BJ (cell line): ENCODE measurements around the gene CDH12. TPM values are rescaled to one million over a fixed set of nuclear protein-coding genes. Genes with fewer than 3 reads are reported as not detected.

Experiments
- CTCF ChIA-PET: fragments of 350-600 bp; formaldehyde crosslinking; extraction: SDS; loops from one replicate; lab custom pipeline; 2021; ENCODE audit warnings: antibody characterized with exemption, inconsistent platforms; lab: Yijun Ruan, JAX
- POLR2A ChIA-PET: fragments of 300-600 bp; sonication (Branson Sonifier 250); formaldehyde crosslinking; extraction: SDS; loops from one replicate; lab custom pipeline; 2021; ENCODE audit warnings: antibody characterized with exemption; lab: Charles Lee
- DNase-seq: peaks from one replicate; pipeline ENCODE4 v3.0.0-alpha.2; 2011; ENCODE audit warnings: low read depth
- H3K27me3 ChIP-seq: 2 replicates; pipeline ENCODE4 v1.6.0; 2011; ENCODE audit warnings: low read length; ENCODE audit not compliant: control insufficient read depth, insufficient read depth
- H3K36me3 ChIP-seq: 2 replicates; pipeline ENCODE4 v1.5.1; 2011; ENCODE audit warnings: low read length; ENCODE audit not compliant: control insufficient read depth, insufficient read depth
- H3K4me3 ChIP-seq: 2 replicates; pipeline ENCODE4 v1.5.1; 2011; ENCODE audit warnings: low read depth, mild to moderate bottlenecking, control low read depth, low read length
- polyA plus RNA-seq: library from polyadenylated mRNA; depleted of rRNA; stranded (reverse); fragments of >200 nt; gene quantifications from 2 replicates; pipeline ENCODE4 v1.2.3, GENCODE V29; 2011
- TF ChIP-seq, protein P1 (sequence below): IDR thresholded peaks from 2 replicates; pipeline ENCODE4 v1.5.1; 2011; ENCODE audit warnings: low read depth, mild to moderate bottlenecking, control low read depth, inconsistent platforms, low read length, moderate library complexity; ENCODE audit not compliant: insufficient read depth

The CDH12 gene
- polyA plus RNA-seq, 1 experiment = not detected

- ChIA-PET POLR2A (no interaction called here), CTCF (no interaction called here)
- H3K27me3 ChIP-seq = no peaks in the 10 kb centered on the region
- DNase-seq = no peak
- H3K4me3 ChIP-seq = no peak overlapping the region
- TF ChIP-seq, protein P1, sequence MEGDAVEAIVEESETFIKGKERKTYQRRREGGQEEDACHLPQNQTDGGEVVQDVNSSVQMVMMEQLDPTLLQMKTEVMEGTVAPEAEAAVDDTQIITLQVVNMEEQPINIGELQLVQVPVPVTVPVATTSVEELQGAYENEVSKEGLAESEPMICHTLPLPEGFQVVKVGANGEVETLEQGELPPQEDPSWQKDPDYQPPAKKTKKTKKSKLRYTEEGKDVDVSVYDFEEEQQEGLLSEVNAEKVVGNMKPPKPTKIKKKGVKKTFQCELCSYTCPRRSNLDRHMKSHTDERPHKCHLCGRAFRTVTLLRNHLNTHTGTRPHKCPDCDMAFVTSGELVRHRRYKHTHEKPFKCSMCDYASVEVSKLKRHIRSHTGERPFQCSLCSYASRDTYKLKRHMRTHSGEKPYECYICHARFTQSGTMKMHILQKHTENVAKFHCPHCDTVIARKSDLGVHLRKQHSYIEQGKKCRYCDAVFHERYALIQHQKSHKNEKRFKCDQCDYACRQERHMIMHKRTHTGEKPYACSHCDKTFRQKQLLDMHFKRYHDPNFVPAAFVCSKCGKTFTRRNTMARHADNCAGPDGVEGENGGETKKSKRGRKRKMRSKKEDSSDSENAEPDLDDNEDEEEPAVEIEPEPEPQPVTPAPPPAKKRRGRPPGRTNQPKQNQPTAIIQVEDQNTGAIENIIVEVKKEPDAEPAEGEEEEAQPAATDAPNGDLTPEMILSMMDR = no peak
- H3K36me3 ChIP-seq = no peaks in the 10 kb centered on the region
These were observed 146.2 kb downstream of the CDH12 start for GRCh38 chr5:22706901-22707300.

DNA sequence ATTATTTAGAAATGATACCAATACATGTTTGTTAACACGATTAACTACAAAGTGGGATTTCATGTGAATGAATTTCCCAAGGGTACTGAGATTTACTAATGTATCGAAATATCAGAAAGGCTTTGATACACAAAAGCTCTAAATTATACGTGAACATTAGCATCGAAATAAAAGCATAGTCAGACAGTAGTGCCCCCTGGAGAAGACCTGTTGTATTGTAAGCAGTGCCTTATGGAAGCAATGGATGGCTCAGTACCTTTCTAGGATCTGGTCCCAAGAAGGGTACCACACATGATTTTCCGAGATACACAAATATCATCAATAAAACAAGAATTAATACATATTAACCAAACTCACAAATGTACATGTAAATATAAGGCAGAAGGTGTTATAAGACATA, 153.8 kb downstream of the CDH12 start:
- Histone ChIP-seq H3K27me3 (no peaks in the 10 kb centered on the region), H3K36me3 (no peaks in the 10 kb centered on the region), H3K4me3 (no peak overlapping the region)
- no peak for DNase-seq
- ChIA-PET POLR2A (no interaction called here), CTCF (no interaction called here)
- TF ChIP-seq, protein P1 = no peak

DNA sequence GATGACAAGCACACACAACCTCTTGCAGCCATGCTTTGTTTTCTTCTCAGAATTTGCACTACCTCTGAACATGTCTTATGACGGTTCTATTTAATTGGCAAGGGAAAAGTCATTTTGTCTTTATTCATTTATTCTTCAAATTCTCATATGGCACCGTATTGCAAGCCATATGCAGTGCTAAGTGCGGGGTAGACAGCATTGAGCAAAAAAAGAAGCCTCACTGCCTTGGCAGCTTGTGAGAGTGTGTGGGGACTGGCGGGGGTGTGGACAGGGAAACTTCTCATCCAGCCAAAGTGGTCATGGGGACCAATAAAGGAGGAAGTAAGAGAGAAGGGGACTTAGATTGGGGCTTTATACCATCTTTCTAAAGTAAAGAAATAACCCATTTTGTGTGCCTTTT, 160.0 kb downstream of the CDH12 start:
- no peak for DNase-seq
- Histone ChIP-seq H3K27me3 (no peaks in the 10 kb centered on the region), H3K36me3 (no peaks in the 10 kb centered on the region), H3K4me3 (no peak overlapping the region)
- CTCF ChIA-PET = no interaction called here
- TF ChIP-seq, protein P1 = no peak
- POLR2A ChIA-PET = no interaction called here

DNA sequence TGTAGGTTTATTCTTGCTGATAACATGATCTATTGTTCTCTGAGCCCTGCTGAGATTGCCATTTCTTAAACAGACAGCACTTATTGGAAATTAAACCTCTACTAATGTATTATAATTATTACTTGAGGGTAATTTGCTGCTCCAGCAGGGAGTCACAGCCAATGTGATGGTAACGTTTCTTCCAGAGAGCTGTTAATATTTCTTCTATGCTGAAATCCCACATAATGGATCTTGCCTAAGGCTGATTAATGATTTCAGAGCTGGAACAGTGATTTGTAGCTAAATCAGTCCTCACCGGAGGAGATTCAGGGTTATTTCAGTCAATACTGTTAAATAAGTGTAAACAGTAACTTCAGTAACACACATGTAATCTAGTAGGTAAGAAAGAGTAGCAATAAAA, 170.1 kb downstream of the CDH12 start:
- Histone ChIP-seq H3K4me3 (no peak overlapping the region), H3K27me3 (no peaks in the 10 kb centered on the region), H3K36me3 (no peaks in the 10 kb centered on the region)
- ChIA-PET CTCF (no interaction called here), POLR2A (no interaction called here)
- TF ChIP-seq, protein P1 = no peak
- DNase-seq = no peak

DNA sequence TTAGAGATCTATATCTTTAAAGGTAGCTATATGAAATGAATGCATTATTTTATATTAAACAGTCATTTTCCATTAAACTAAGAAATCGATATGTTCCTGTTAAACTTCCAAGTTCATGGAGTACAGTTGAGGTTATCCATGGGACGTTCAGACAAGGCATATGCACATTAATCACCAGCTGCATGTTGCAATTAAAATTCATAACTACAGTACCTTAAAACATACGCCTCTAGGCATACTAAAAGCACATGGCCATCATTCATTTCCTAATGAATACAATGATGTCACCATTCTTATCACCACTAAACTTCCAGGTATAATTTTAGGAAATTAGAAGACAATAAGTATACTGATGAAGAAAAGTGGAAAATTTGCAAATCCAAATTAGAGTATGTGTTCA, 174.3 kb downstream of the CDH12 start:
- no peak for DNase-seq
- Histone ChIP-seq H3K4me3 (no peak overlapping the region), H3K27me3 (no peaks in the 10 kb centered on the region), H3K36me3 (no peaks in the 10 kb centered on the region)
- TF ChIP-seq, protein P1 = no peak
- POLR2A ChIA-PET = no interaction called here
- CTCF ChIA-PET = no interaction called here
